GM23248 (cell line): ENCODE results near the gene SPATS1. TPM values are rescaled to one million over a fixed set of nuclear protein-coding genes. Genes with fewer than 3 reads are reported as not detected.

ENCODE experiments used
- DNase-seq: peaks from one replicate; pipeline ENCODE4 v3.0.0-alpha.2; 2015
- H2AFZ ChIP-seq: fragments of 200-600 bp; sonication (generic); 2 replicates; pipeline ENCODE4 v1.6.1; 2016; ENCODE audit warnings: antibody characterized with exemption
- H3F3A ChIP-seq: fragments of 200-600 bp; sonication (generic); 2 replicates; pipeline ENCODE4 v1.6.1; 2016; ENCODE audit warnings: mild to moderate bottlenecking, antibody characterized with exemption, mixed run types; ENCODE audit not compliant: insufficient read depth
- H3K27ac ChIP-seq: fragments of 200-600 bp; sonication (generic); 2 replicates; pipeline ENCODE4 v1.5.1; 2016; ENCODE audit warnings: mild to moderate bottlenecking
- H3K27me3 ChIP-seq: fragments of 200-600 bp; sonication (generic); replicated peaks from 2 replicates; pipeline ENCODE4 v1.6.1; 2016; ENCODE audit warnings: mild to moderate bottlenecking; ENCODE audit not compliant: insufficient read depth
- H3K36me3 ChIP-seq: fragments of 200-600 bp; sonication (generic); 2 replicates; pipeline ENCODE4 v1.6.1; 2016; ENCODE audit warnings: low read depth, mild to moderate bottlenecking
- H3K4me1 ChIP-seq: fragments of 200-600 bp; sonication (generic); 2 replicates; pipeline ENCODE4 v1.6.1; 2016; ENCODE audit warnings: mild to moderate bottlenecking; ENCODE audit not compliant: insufficient read depth
- H3K4me2 ChIP-seq: fragments of 200-600 bp; sonication (generic); one replicate; pipeline ENCODE4 v1.6.1; 2016; ENCODE audit warnings: mild to moderate bottlenecking; ENCODE audit not compliant: unreplicated experiment
- H3K4me3 ChIP-seq: fragments of 200-600 bp; sonication (generic); 2 replicates; pipeline ENCODE4 v1.5.1; 2016; ENCODE audit warnings: mild to moderate bottlenecking
- H3K79me2 ChIP-seq: fragments of 200-600 bp; sonication (generic); 2 replicates; pipeline ENCODE4 v1.6.1; 2016; ENCODE audit warnings: mild to moderate bottlenecking; ENCODE audit not compliant: insufficient read depth
- H3K9ac ChIP-seq: fragments of 200-600 bp; sonication (generic); 2 replicates; pipeline ENCODE4 v1.6.1; 2016; ENCODE audit warnings: mild to moderate bottlenecking
- H3K9me2 ChIP-seq: fragments of 200-600 bp; sonication (generic); 2 replicates; pipeline ENCODE4 v1.6.1; 2016; ENCODE audit warnings: mixed run types, mild to moderate bottlenecking, moderate library complexity; ENCODE audit not compliant: insufficient read depth
- H3K9me3 ChIP-seq: fragments of 200-600 bp; sonication (generic); one replicate; pipeline ENCODE4 v1.6.1; 2017; ENCODE audit warnings: low read depth
- H4K20me1 ChIP-seq: fragments of 200-600 bp; sonication (generic); 2 replicates; pipeline ENCODE4 v1.6.0; 2016; ENCODE audit not compliant: insufficient read depth
- EZH2 ChIP-seq: fragments of 200-600 bp; sonication (generic); IDR thresholded peaks from 2 replicates; pipeline ENCODE4 v1.6.1; 2018; ENCODE audit warnings: antibody characterized with exemption, mild to moderate bottlenecking; ENCODE audit not compliant: insufficient read depth, poor library complexity, severe bottlenecking
- EZH2phosphoT487 ChIP-seq: fragments of 200-600 bp; sonication (generic); IDR thresholded peaks from 2 replicates; pipeline ENCODE4 v1.6.1; 2018; ENCODE audit warnings: antibody characterized with exemption, moderate library complexity, mild to moderate bottlenecking, low read depth; ENCODE audit not compliant: insufficient read depth
- WGBS, 2 experiments: methylation state at CpG; one replicate each; pipeline ENCODE4 v1.1.6; 2015 to 2017; ENCODE audit warnings: low lambda C conversion rate in 2 of 2, low coverage in 1 of 2; ENCODE audit errors: missing lambda C conversion rate in 2 of 2; 5-methylcytosine and 5-hydroxymethylcytosine counted together
- in situ Hi-C: fragments of 300-500 bp; cut with MboI; formaldehyde crosslinking; loops from 2 replicates; pipeline ENCODE4 v1.15.0; 2020
- polyA plus RNA-seq: library from polyadenylated mRNA; unstranded; fragments of >200 nt; fragmentation: Nextera tagmentation; extraction: Ambion mirVana; gene quantifications from 2 replicates; pipeline ENCODE4 v1.2.1, GENCODE V29; 2016
- total RNA-seq: library from RNA; depleted of rRNA; stranded (reverse); fragments of >200 nt; shearing (Covaris generic); gene quantifications from 2 replicates; pipeline ENCODE4 v1.2.3, GENCODE V29; 2014

The SPATS1 gene
- total and polyA plus RNA-seq, 2 experiments from 2014 or later = not detected

GRCh38 chr6:44373787-44374186 lies 31.3 kb downstream of the SPATS1 start:
- Histone ChIP-seq H3K4me1 (no peaks in the 10 kb centered on the region), H3K9ac (no peak overlapping the region), H3K79me2 (no peaks in the 10 kb centered on the region), H3K36me3 (no peaks in the 10 kb centered on the region), H3K4me3 (no peak overlapping the region), H2AFZ (no peak overlapping the region), H3F3A (no peaks in the 10 kb centered on the region), H3K27ac (no peak overlapping the region), H4K20me1 (no peaks in the 10 kb centered on the region), H3K9me2 (no peaks in the 10 kb centered on the region), H3K4me2 (no peak overlapping the region), H3K9me3 (no peaks in the 10 kb centered on the region), H3K27me3 (no peaks in the 10 kb centered on the region)
- no peak for TF ChIP-seq EZH2phosphoT487
- TF ChIP-seq EZH2 = no peak
- in situ Hi-C loops = no loop called here
- 13 to 26% methylated on average over 2 of the region's 2 CpGs for WGBS, 2 experiments
- no peak for DNase-seq

DNA sequence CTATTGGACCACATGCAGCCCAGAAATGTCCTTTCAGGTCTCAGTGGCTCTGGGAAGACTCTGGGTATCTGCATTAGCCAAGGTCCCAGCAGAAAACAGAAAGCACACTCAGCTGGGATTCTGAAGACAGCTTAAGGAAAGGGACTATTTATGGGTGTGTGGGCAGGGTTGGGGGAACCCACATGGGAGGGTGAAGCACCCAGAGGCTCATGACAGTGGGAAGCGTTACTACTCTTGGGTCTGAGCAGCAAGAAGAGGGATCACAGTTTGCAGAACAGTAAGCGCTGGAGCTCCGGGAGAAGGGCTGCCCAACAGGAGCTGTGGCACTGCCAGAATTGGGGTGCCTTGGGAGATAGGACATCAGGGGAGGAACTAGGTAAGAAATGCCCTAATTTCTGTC lies 32.6 kb downstream of the SPATS1 start:
- Histone ChIP-seq H3F3A (no peaks in the 10 kb centered on the region), H3K27ac (no peak overlapping the region), H3K9me3 (no peaks in the 10 kb centered on the region), H3K9ac (no peak overlapping the region), H3K4me1 (no peaks in the 10 kb centered on the region), H3K9me2 (no peaks in the 10 kb centered on the region), H4K20me1 (no peaks in the 10 kb centered on the region), H3K4me3 (no peak overlapping the region), H3K4me2 (no peak overlapping the region), H3K36me3 (no peaks in the 10 kb centered on the region), H3K79me2 (no peaks in the 10 kb centered on the region), H3K27me3 (no peaks in the 10 kb centered on the region), H2AFZ (no peak overlapping the region)
- in situ Hi-C loops = no loop called here
- WGBS, 2 experiments = 86 to 100% methylated on average over 3 of the region's 3 CpGs
- DNase-seq = no peak
- no peak for TF ChIP-seq EZH2
- TF ChIP-seq EZH2phosphoT487 = no peak

DNA sequence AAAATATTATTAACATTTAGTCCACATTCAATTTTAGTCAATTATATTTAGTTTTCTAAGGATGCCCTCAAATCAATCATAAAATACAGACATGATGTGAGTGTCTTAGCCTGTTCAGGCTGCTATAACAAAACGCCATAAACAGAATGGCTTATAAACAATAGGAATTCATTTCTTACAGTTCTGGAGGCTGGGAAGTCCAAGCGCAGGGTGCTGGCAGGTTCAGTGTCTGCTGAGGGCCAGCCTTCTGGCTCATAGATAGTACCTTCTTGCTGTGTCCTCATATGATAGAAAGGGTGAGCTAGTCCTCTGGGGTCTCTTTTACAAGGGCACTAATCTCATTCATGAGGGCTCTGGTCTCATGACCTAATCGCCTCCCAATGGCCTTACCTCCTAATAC lies 35.0 kb downstream of the SPATS1 start:
- in situ Hi-C loops = no loop called here
- Histone ChIP-seq H3K79me2 (no peaks in the 10 kb centered on the region), H3K4me2 (no peak overlapping the region), H3F3A (no peaks in the 10 kb centered on the region), H3K9me3 (no peaks in the 10 kb centered on the region), H3K9me2 (no peaks in the 10 kb centered on the region), H3K4me3 (no peak overlapping the region), H3K27me3 (no peaks in the 10 kb centered on the region), H3K9ac (no peak overlapping the region), H4K20me1 (no peaks in the 10 kb centered on the region), H3K27ac (no peak overlapping the region), H3K36me3 (no peaks in the 10 kb centered on the region), H2AFZ (no peak overlapping the region), H3K4me1 (no peaks in the 10 kb centered on the region)
- no peak for TF ChIP-seq EZH2phosphoT487
- no peak for TF ChIP-seq EZH2
- DNase-seq = no peak
- WGBS, 2 experiments = 64 to 66% methylated on average over 3 of the region's 3 CpGs

DNA sequence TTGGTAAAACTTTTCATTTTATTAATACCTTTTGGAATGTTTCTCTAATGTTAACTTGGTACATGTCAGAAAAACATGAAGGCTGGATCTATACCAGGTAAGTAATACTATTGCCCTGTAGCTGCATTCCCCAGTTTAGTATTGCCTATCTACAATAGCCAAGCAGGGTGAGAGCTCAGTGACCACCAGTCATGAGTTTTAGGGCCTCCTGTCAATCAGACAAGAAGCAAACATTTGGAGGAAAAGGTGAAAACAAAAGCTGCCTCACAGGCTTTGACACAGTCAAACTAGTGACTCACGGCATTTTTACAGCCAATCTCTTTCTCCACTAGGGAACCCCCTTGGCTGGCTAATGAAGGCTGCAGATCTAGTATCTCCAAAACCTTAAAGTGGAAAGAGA lies 35.5 kb downstream of the SPATS1 start:
- Histone ChIP-seq H4K20me1 (no peaks in the 10 kb centered on the region), H3K79me2 (no peaks in the 10 kb centered on the region), H3K4me1 (no peaks in the 10 kb centered on the region), H3K9ac (no peak overlapping the region), H3K9me3 (no peaks in the 10 kb centered on the region), H3K4me2 (no peak overlapping the region), H3K9me2 (no peaks in the 10 kb centered on the region), H3K27me3 (no peaks in the 10 kb centered on the region), H3K27ac (no peak overlapping the region), H3K4me3 (no peak overlapping the region), H3K36me3 (no peaks in the 10 kb centered on the region), H3F3A (no peaks in the 10 kb centered on the region), H2AFZ (no peak overlapping the region)
- in situ Hi-C loops = no loop called here
- 53 to 82% methylated on average over 1 of the region's 1 CpG for WGBS, 2 experiments
- no peak for DNase-seq
- TF ChIP-seq EZH2phosphoT487 = no peak
- TF ChIP-seq EZH2 = no peak

DNA sequence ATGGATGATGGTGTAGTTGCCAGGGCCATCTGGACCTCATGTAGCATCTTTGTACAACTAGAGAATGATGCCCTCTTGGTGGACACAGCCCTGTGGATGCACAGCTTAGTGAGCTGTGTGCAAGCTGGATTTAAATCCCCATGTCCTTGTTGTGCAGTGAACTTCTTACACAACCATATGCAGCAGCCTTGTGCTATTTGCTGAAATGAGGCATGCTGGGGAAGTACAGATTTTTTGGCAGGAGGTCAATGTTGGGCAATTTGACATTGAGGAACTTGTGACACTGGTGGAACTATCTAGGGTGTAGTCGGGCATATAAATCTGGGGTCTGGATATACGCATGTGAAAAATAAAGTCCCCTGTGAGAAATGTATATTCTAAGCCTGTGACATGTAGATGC lies 39.3 kb downstream of the SPATS1 start:
- Histone ChIP-seq H2AFZ (no peak overlapping the region), H3K9me3 (no peaks in the 10 kb centered on the region), H3K36me3 (no peaks in the 10 kb centered on the region), H3K27ac (no peak overlapping the region), H3K27me3 (no peaks in the 10 kb centered on the region), H3F3A (peaks cover 6% of the 10 kb centered on the region; the same call in 1 of the 2 replicates), H3K4me3 (no peak overlapping the region), H3K9me2 (no peaks in the 10 kb centered on the region), H3K4me2 (no peak overlapping the region), H3K79me2 (no peaks in the 10 kb centered on the region), H3K9ac (no peak overlapping the region), H4K20me1 (no peaks in the 10 kb centered on the region), H3K4me1 (peaks cover 6% of the 10 kb centered on the region)
- no peak for DNase-seq
- in situ Hi-C loops = no loop called here
- 74 to 80% methylated on average over 2 of the region's 2 CpGs for WGBS, 2 experiments
- TF ChIP-seq EZH2 = no peak
- TF ChIP-seq EZH2phosphoT487 = no peak
